IPS-NIHi11 (cell line): ENCODE data around the gene MTCH2.

Source experiments
- DNase-seq: peaks from one replicate; pipeline ENCODE4 v3.0.0; 2012; ENCODE audit warnings: mixed read lengths, low spot score

MTCH2 gene

DNA sequence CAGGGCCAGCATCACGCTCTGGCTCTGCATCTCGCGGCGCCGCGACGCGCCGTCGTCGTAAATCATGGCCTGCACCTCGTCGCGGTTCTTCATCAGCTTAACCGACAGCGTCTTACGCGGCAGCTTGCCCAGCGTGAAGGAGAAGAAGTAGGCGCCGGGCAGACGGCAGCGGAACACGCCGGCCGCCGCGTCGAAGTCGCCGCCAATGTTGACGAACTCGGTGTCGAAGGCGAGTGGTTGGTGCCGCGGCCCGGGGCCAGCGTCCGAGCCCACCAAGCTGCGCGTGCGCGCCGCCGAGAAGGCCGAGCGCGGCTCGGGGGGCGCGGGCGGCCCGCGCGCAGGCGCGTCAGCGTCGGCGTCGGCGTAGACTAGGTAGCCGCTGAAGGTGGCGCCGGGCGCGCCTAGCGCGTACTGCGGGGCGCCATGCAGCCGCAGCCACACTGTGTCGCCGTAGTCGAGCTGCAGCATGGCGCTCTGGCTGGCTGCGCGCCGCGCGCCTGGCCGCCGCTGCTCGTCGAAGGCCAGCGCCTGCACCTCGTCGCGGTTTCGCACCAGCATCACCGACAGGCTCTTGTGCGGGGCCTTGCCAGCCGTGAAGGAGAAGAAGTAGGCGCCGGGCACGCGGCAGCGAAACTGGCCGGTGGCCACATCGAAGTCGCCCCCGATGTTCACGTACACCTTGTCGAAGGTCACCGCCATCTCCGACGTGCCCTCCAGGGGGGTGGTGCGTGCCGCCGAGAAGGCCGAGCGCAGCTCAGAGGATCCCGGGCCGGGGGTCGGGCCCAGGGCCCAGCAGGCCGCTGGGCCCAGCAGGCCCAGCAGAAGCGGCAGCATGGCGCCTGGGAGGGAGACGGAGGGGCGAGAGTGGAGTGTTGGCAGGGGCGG lies 52.1 kb downstream of the MTCH2 start:
- peak; percentile 72 for DNase-seq

- DNase-seq: no peak
Observed at GRCh38 chr11:47589584-47589976, 52.8 kb downstream of the MTCH2 start.

- no peak for DNase-seq
Observed at GRCh38 chr11:47589118-47589517, 53.2 kb downstream of the MTCH2 start.

GRCh38 chr11:47587723-47588326 lies 54.5 kb downstream of the MTCH2 start:
- DNase-seq: no peak

- DNase-seq: no peak
Observed at GRCh38 chr11:47587039-47587716, 55.2 kb downstream of the MTCH2 start.

GRCh38 chr11:47586098-47586855 lies 56.1 kb downstream of the MTCH2 start, which contains the start of gene FAM180B:
Gene FAM180B (plus strand): TSS chr11:47586678. CDS start chr11:47586769, 91 bp downstream.
- DNase-seq: no peak

GRCh38 chr11:47583844-47584243 lies 58.5 kb downstream of the MTCH2 start:
- no peak for DNase-seq

- peak; percentile 98 for DNase-seq
Observed at GRCh38 chr11:47578524-47579494, 63.5 kb downstream of the MTCH2 start, which contains the start of the genes KBTBD4 and NDUFS3. Gene KBTBD4 (minus strand): TSS chr11:47578970. CDS start chr11:47578951, 19 bp downstream. Gene NDUFS3 (plus strand): TSS chr11:47579074. CDS start chr11:47579092, 18 bp downstream.

DNA sequence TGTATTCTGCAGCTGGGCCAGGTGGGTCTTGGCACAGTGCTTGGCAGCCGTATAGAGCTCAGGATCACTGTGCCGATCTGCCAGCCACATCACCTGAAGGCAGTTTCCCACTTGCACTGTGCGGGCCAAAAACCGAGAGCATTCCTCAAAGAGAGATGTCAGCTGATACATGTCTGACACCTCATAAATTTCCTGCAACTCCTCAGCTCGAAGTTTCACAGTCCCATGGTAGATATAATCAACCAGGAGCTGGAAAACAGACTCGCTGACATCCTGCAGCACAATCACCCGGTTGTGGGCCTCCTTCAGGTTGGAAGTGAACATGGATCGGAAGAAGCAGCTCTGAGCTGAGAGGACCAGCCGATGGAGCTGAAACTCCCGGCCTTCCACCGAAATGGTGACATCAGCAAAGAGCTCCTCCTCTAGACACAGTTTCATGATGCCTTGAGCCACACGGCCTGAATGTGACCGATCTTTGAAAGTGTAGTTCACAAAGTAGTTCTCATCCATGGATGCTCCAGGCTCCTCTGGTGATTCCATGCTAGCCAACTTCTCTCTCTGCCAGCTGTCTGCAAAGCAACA lies 64.8 kb downstream of the MTCH2 start:
- no peak for DNase-seq

DNA sequence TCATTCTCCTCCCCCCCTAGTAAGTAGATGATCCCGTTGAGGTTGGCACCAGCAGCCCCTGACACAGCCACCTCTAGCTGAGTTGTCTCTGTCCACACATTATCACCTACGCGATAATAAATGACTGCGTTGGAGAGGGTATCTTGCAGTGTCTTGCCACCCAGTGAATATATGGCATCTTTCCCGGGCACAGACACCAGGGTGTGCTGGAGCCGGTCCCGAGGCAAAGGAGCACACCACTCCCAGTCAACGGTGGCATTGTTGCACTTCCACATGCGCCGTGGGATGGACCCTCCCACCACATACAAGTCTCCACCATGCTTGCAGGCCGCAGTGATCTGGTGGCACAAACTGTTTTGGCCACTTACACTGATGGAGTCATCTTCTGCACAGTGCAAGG lies 69.0 kb downstream of the MTCH2 start:
- no peak for DNase-seq

GRCh38 chr11:47572715-47573255 lies 69.6 kb downstream of the MTCH2 start:
- DNase-seq: no peak

GRCh38 chr11:47571895-47572294 lies 70.5 kb downstream of the MTCH2 start:
- no peak for DNase-seq

- DNase-seq: no peak
Observed at GRCh38 chr11:47571357-47571729, 71.0 kb downstream of the MTCH2 start.

DNA sequence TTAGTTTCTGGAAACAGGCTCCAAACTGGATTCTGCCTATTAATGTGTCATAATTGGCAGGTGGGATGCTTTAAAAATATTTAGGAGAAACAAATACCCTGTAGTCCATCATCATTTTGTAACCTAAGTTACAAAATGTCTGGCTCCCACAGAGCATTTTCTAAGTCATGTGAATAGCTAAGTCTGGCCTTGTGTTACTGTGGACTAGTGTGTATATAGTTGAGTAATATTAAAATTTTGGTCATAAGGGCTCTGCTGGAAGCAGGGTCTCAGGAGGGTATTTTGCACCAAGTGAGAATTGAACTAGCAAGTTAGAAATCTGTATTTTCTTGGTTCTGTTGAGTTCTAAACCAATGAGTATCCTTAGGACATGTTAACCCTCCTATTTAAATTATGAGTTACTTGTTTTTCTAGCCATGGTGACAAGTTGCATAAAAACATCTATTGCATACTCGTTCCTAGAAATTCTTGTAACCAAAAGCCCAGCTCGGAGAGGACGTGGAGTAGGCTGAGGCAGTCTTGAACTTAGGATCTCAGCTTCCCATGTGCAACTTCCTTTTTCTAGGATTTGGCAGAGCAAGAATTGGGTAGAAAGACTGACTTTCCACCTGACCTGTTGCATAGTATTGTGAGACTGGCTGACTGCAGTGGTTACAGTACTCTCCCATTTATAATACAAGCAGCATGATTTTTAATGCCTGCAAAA lies 71.6 kb downstream of the MTCH2 start:
- DNase-seq: no peak

GRCh38 chr11:47569646-47570045 lies 72.7 kb downstream of the MTCH2 start:
- no peak for DNase-seq
